Cardiac septum (tissue), 1 donor: ENCODE results near the gene MAPRE2. TPM values are rescaled to one million over a fixed set of nuclear protein-coding genes. Genes with fewer than 3 reads are reported as not detected.
"Not testable (repeated sequence)": the region's sequence is repeated elsewhere in the genome, so short reads cannot be mapped to it uniquely, and the experiment has no call there.

Experiments
- DNase-seq: peaks from one replicate; pipeline ENCODE4 v3.0.0-alpha.2; 2020; ENCODE audit warnings: low spot score
- intact Hi-C: fragments of 100-400 bp; cut with DNase I; formaldehyde crosslinking; loops from one replicate; pipeline ENCODE4 v1.14.0; 2022
- total RNA-seq: library from RNA; stranded (reverse); fragmentation: NEBNext Ultra II Directional; extraction: Animal tissue kit (Norgen Biotek cat#: 25700); gene quantifications from one replicate; pipeline ENCODE4 v1.2.1, GENCODE V29; 2021
- donor health status: DM: no; HTN: no; CAD: no.

MAPRE2 gene
- total RNA-seq, 1 donor from 2014 or later: 164 TPM

- DNase-seq: no peak
Observed at GRCh38 chr18:35161934-35162333, 120.7 kb downstream of the MAPRE2 start.

GRCh38 chr18:35163014-35163539 lies 121.9 kb downstream of the MAPRE2 start:
- no peak for DNase-seq
- intact Hi-C loops: no loop called here

More at GRCh38 chr18:35161934-35162333, 120.7 kb downstream of the MAPRE2 start:
- intact Hi-C loops: no loop called here

- no peak for DNase-seq
- intact Hi-C loops: no loop called here
Observed at GRCh38 chr18:35163721-35164120, 122.5 kb downstream of the MAPRE2 start.

- no peak for DNase-seq
- intact Hi-C loops: no loop called here
Observed at GRCh38 chr18:35164133-35164532, 122.9 kb downstream of the MAPRE2 start.

GRCh38 chr18:35167332-35167731 lies 126.1 kb downstream of the MAPRE2 start:
- intact Hi-C loops: no loop called here
- DNase-seq: no peak

GRCh38 chr18:35167857-35168256 lies 126.6 kb downstream of the MAPRE2 start:
- no peak for DNase-seq
- intact Hi-C loops: no loop called here

GRCh38 chr18:35170323-35170722 lies 129.1 kb downstream of the MAPRE2 start:
- DNase-seq, intact Hi-C loops: not testable (repeated sequence)

GRCh38 chr18:35171315-35171987 lies 130.2 kb downstream of the MAPRE2 start:
- no peak for DNase-seq
- intact Hi-C loops: no loop called here

- no peak for DNase-seq
- intact Hi-C loops: no loop called here
Observed at GRCh38 chr18:35172009-35172408, 130.8 kb downstream of the MAPRE2 start.

- intact Hi-C loops: no loop called here
- no peak for DNase-seq
Observed at GRCh38 chr18:35172451-35173035, 131.3 kb downstream of the MAPRE2 start.

- intact Hi-C loops: no loop called here
- DNase-seq: no peak
Observed at GRCh38 chr18:35174093-35174731, 133.0 kb downstream of the MAPRE2 start.

- intact Hi-C loops: no loop called here
- DNase-seq: no peak
Observed at GRCh38 chr18:35174745-35175144, 133.5 kb downstream of the MAPRE2 start.

GRCh38 chr18:35176925-35177324 lies 135.7 kb downstream of the MAPRE2 start:
- intact Hi-C loops: no loop called here
- no peak for DNase-seq

- intact Hi-C loops: no loop called here
- DNase-seq: no peak
Observed at GRCh38 chr18:35178260-35178659, 137.0 kb downstream of the MAPRE2 start.

GRCh38 chr18:35179906-35180305 lies 138.7 kb downstream of the MAPRE2 start:
- intact Hi-C loops: no loop called here

GRCh38 chr18:35180455-35180854 lies 139.2 kb downstream of the MAPRE2 start:
- no peak for DNase-seq

More at GRCh38 chr18:35179906-35180305, 138.7 kb downstream of the MAPRE2 start:
- DNase-seq: no peak

GRCh38 chr18:35182151-35182550 lies 140.9 kb downstream of the MAPRE2 start:
- intact Hi-C loops: no loop called here
- DNase-seq: no peak

More at GRCh38 chr18:35180455-35180854, 139.2 kb downstream of the MAPRE2 start:
- intact Hi-C loops: no loop called here

GRCh38 chr18:35183886-35184285 lies 142.7 kb downstream of the MAPRE2 start:
- no peak for DNase-seq
- intact Hi-C loops: no loop called here

- DNase-seq: no peak
- intact Hi-C loops: no loop called here
Observed at GRCh38 chr18:35185771-35186170, 144.6 kb downstream of the MAPRE2 start.

- intact Hi-C loops: no loop called here
Observed at GRCh38 chr18:35186291-35187034, 145.2 kb downstream of the MAPRE2 start.

More at GRCh38 chr18:35186291-35187034, 145.2 kb downstream of the MAPRE2 start:
- no peak for DNase-seq
